ENCODE data around the gene DKKL1.

The DKKL1 gene

GRCh38 chr19:49396738-49397505 lies 33.2 kb downstream of the DKKL1 start:
- no peak overlapping the region for H3K4me3 ChIP-seq (ENCODE audit: control insufficient read depth, low read depth, low read length)
- TF ChIP-seq CTCF (IDR thresholded peaks at IDR 0.05; ENCODE audit: control insufficient read depth, insufficient read depth, low read depth, low read length, missing control alignments) = no peak
- DNase-seq (ENCODE audit: low read depth) = no peak

- TF ChIP-seq CTCF (IDR thresholded peaks at IDR 0.05; ENCODE audit: control insufficient read depth, insufficient read depth, low read depth, low read length, missing control alignments) = no peak
- no peak for DNase-seq (ENCODE audit: low read depth)
Observed at GRCh38 chr19:49398001-49398615, 34.4 kb downstream of the DKKL1 start.

GRCh38 chr19:49398931-49399330 lies 35.3 kb downstream of the DKKL1 start:
- TF ChIP-seq CTCF (IDR thresholded peaks at IDR 0.05; ENCODE audit: control insufficient read depth, insufficient read depth, low read depth, low read length, missing control alignments) = no peak
- DNase-seq (ENCODE audit: low read depth) = no peak

More at GRCh38 chr19:49398001-49398615, 34.4 kb downstream of the DKKL1 start:
- H3K4me3 ChIP-seq (ENCODE audit: control insufficient read depth, low read depth, low read length) = no peak overlapping the region

GRCh38 chr19:49400029-49400428 lies 36.4 kb downstream of the DKKL1 start:
- H3K4me3 ChIP-seq (ENCODE audit: control insufficient read depth, low read depth, low read length) = no peak overlapping the region
- TF ChIP-seq CTCF (IDR thresholded peaks at IDR 0.05; ENCODE audit: control insufficient read depth, insufficient read depth, low read depth, low read length, missing control alignments) = no peak
- DNase-seq (ENCODE audit: low read depth) = no peak

More at GRCh38 chr19:49398931-49399330, 35.3 kb downstream of the DKKL1 start:
- H3K4me3 ChIP-seq (ENCODE audit: control insufficient read depth, low read depth, low read length) = no peak overlapping the region

- H3K4me3 ChIP-seq (ENCODE audit: control insufficient read depth, low read depth, low read length) = no peak overlapping the region
- no peak for TF ChIP-seq CTCF (IDR thresholded peaks at IDR 0.05; ENCODE audit: control insufficient read depth, insufficient read depth, low read depth, low read length, missing control alignments)
- DNase-seq (ENCODE audit: low read depth) = no peak
Observed at GRCh38 chr19:49403404-49404187, 39.9 kb downstream of the DKKL1 start.

GRCh38 chr19:49407079-49407478 lies 43.4 kb downstream of the DKKL1 start:
- no peak overlapping the region for H3K4me3 ChIP-seq (ENCODE audit: control insufficient read depth, low read depth, low read length)
- no peak for DNase-seq (ENCODE audit: low read depth)
- TF ChIP-seq CTCF (IDR thresholded peaks at IDR 0.05; ENCODE audit: control insufficient read depth, insufficient read depth, low read depth, low read length, missing control alignments) = no peak
